Esophagus (tissue), 2 donors: Measurements from ENCODE around the gene BPIFB6. TPM values are rescaled to one million over a fixed set of nuclear protein-coding genes. Genes with fewer than 3 reads are reported as not detected.

Experiments used
- H3K27ac ChIP-seq, 2 donors: one replicate each; pipeline ENCODE4 v1.5.1; 2013; ENCODE audit warnings: low read depth in 2 of 2, mild to moderate bottlenecking in 2 of 2, inconsistent platforms in 1 of 2, low read length in 1 of 2, moderate library complexity in 1 of 2
- H3K27me3 ChIP-seq, 2 donors: one replicate each; pipeline ENCODE4 v1.6.1; 2013; ENCODE audit warnings: low read length in 2 of 2, control low read depth in 1 of 2, mild to moderate bottlenecking in 1 of 2; ENCODE audit not compliant: insufficient read depth in 2 of 2, control insufficient read depth in 1 of 2
- H3K36me3 ChIP-seq, 2 donors: one replicate each; pipeline ENCODE4 v1.6.1; 2013; ENCODE audit warnings: low read length in 1 of 2; ENCODE audit not compliant: control insufficient read depth in 2 of 2, insufficient read depth in 2 of 2
- H3K4me1 ChIP-seq, 2 donors: one replicate each; pipeline ENCODE4 v1.6.1; 2013; ENCODE audit warnings: low read length in 1 of 2; ENCODE audit not compliant: control insufficient read depth in 2 of 2, insufficient read depth in 2 of 2
- H3K4me3 ChIP-seq, 2 donors: one replicate each; pipeline ENCODE4 v1.5.1; 2013; ENCODE audit warnings: low read length in 2 of 2, mild to moderate bottlenecking in 2 of 2, low read depth in 1 of 2, moderate library complexity in 1 of 2
- H3K9me3 ChIP-seq, 2 donors: one replicate each; pipeline ENCODE4 v1.6.1; 2013; ENCODE audit warnings: mild to moderate bottlenecking in 2 of 2, low read depth in 1 of 2, low read length in 1 of 2, moderate library complexity in 1 of 2; ENCODE audit not compliant: control insufficient read depth in 2 of 2, insufficient read depth in 1 of 2
- WGBS, 2 donors: extraction: QIAGEN DNeasy Blood & Tissue Kit; methylation state at CpG; one replicate each; pipeline ENCODE4 v1.1.7; 2013; 5-methylcytosine and 5-hydroxymethylcytosine counted together
- polyA plus RNA-seq, 2 donors: library from polyadenylated mRNA; stranded (reverse); fragments of 200-250 nt; gene quantifications; one replicate each; pipeline ENCODE4 v1.2.3, GENCODE V29; 2013
- donor health status: healthy with polysubstance abuse.
- donor health status: Bipolar disorder and iron deficiency.

The BPIFB6 gene
- polyA plus RNA-seq, 2 donors: not detected

DNA sequence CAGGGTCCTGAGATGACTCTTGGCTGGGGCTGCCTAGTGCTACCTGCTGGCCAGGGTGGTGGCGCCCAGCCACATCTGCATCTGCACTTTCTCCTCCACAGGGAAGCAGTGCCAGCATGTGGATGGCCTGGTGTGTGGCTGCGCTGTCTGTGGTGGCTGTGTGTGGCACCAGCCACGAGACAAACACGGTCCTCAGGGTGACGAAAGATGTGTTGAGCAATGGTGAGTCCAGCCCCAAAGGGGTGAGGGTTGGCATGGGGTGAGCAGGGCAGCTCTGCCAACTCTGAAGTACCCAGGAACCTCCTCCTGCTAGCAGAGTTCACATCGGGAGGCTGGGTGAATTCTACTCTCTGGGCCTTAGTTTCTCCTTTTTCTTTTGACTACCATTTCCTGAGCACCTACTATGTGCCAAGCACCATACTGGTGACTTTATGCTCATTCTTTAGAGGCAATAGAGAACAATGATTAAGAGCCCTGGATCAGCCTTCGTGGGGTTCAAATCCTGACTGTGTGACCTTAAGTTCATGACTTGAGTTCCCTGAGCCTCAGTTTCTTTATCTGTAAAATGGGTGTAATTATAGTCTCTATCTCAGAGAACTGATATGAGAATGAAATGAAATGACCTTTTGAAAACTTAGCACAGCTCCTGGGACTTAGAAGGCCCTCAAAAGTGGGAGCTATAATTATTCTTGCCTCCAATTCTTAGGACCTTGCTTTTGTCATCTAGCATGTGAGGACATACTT, 50.1 kb downstream of the BPIFB6 start:
- Histone ChIP-seq H3K9me3 (peaks cover 0 to 2% of the 10 kb centered on the region in 2 donors), H3K36me3 (no peaks in the 10 kb centered on the region), H3K4me3 (no peak overlapping the region), H3K27me3 (peaks cover 0 to 2% of the 10 kb centered on the region in 2 donors), H3K27ac (no peak overlapping the region), H3K4me1 (peaks cover 0 to 3% of the 10 kb centered on the region in 2 donors)
- 73 to 75% methylated on average over 7 of the region's 7 CpGs for WGBS, 2 donors

GRCh38 chr20:33082546-33082945, 51.1 kb downstream of the BPIFB6 start:
- Histone ChIP-seq H3K4me1 (peaks cover 0 to 3% of the 10 kb centered on the region in 2 donors), H3K9me3 (no peaks in the 10 kb centered on the region), H3K27me3 (peaks cover 0 to 2% of the 10 kb centered on the region in 2 donors), H3K4me3 (no peak overlapping the region), H3K36me3 (no peaks in the 10 kb centered on the region), H3K27ac (no peak overlapping the region)
- 46 to 49% methylated on average over 6 of the region's 6 CpGs for WGBS, 2 donors

GRCh38 chr20:33083544-33084340, 52.3 kb downstream of the BPIFB6 start:
- Histone ChIP-seq H3K4me3 (no peak overlapping the region), H3K27ac (no peak overlapping the region), H3K4me1 (peaks cover 0 to 3% of the 10 kb centered on the region in 2 donors)

GRCh38 chr20:33084722-33085121, 53.3 kb downstream of the BPIFB6 start:
- no peak overlapping the region for H3K4me3 ChIP-seq
- WGBS, 2 donors: 87 to 91% methylated on average over 15 of the region's 15 CpGs
- H3K27ac ChIP-seq: no peak overlapping the region
- peaks cover 0 to 2% of the 10 kb centered on the region in 2 donors for H3K27me3 ChIP-seq
- no peaks in the 10 kb centered on the region for H3K36me3 ChIP-seq
- peaks cover 0 to 3% of the 10 kb centered on the region in 2 donors for H3K4me1 ChIP-seq
- H3K9me3 ChIP-seq: no peaks in the 10 kb centered on the region

More at GRCh38 chr20:33083544-33084340, 52.3 kb downstream of the BPIFB6 start:
- Histone ChIP-seq H3K9me3 (no peaks in the 10 kb centered on the region), H3K27me3 (peaks cover 0 to 2% of the 10 kb centered on the region in 2 donors), H3K36me3 (no peaks in the 10 kb centered on the region)
- WGBS, 2 donors: 86 to 92% methylated on average over 20 of the region's 20 CpGs

GRCh38 chr20:33086052-33086722, 54.7 kb downstream of the BPIFB6 start:
- H3K27ac ChIP-seq: no peak overlapping the region
- WGBS, 2 donors: 80 to 81% methylated on average over 14 of the region's 14 CpGs
- H3K4me3 ChIP-seq: no peak overlapping the region
- no peaks in the 10 kb centered on the region for H3K36me3 ChIP-seq
- peaks cover 0 to 3% of the 10 kb centered on the region in 2 donors for H3K4me1 ChIP-seq
- H3K27me3 ChIP-seq: peaks cover 0 to 2% of the 10 kb centered on the region in 2 donors
- H3K9me3 ChIP-seq: no peaks in the 10 kb centered on the region

- WGBS, 2 donors: 69 to 78% methylated on average over 3 of the region's 3 CpGs
- Histone ChIP-seq H3K27ac (no peak overlapping the region), H3K9me3 (no peaks in the 10 kb centered on the region)
These were observed 59.7 kb downstream of the BPIFB6 start for GRCh38 chr20:33091147-33091546.

GRCh38 chr20:33091693-33092092, 60.2 kb downstream of the BPIFB6 start:
- no peaks in the 10 kb centered on the region for H3K27me3 ChIP-seq
- H3K4me3 ChIP-seq: no peak overlapping the region
- H3K27ac ChIP-seq: no peak overlapping the region
- no peaks in the 10 kb centered on the region for H3K4me1 ChIP-seq
- no peaks in the 10 kb centered on the region for H3K9me3 ChIP-seq
- 85 to 91% methylated on average over 3 of the region's 3 CpGs for WGBS, 2 donors
- H3K36me3 ChIP-seq: no peaks in the 10 kb centered on the region

More at GRCh38 chr20:33091147-33091546, 59.7 kb downstream of the BPIFB6 start:
- Histone ChIP-seq H3K4me1 (no peaks in the 10 kb centered on the region), H3K4me3 (no peak overlapping the region), H3K27me3 (no peaks in the 10 kb centered on the region), H3K36me3 (no peaks in the 10 kb centered on the region)

DNA sequence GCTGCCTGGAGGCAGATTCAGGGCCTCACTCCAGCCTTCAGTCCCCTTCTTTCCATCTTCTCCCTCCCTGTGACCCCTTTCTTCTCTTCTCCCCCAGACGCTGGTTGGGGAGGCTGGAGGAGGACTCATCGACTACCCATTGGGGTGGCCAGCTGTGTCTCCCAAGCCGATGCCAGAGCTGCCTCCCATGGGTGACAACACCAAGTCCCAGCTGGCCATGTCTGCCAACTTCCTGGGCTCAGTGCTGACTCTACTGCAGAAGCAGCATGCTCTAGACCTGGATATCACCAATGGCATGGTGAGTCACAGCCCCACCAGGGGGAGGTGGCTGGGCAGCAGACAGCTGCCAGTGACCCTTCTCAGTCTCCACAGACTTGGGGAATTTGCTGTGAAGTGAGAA, 60.9 kb downstream of the BPIFB6 start:
- Histone ChIP-seq H3K27ac (no peak overlapping the region), H3K9me3 (no peaks in the 10 kb centered on the region), H3K4me3 (no peak overlapping the region), H3K4me1 (no peaks in the 10 kb centered on the region), H3K27me3 (no peaks in the 10 kb centered on the region), H3K36me3 (no peaks in the 10 kb centered on the region)
- WGBS, 2 donors: 77 to 80% methylated on average over 3 of the region's 3 CpGs

DNA sequence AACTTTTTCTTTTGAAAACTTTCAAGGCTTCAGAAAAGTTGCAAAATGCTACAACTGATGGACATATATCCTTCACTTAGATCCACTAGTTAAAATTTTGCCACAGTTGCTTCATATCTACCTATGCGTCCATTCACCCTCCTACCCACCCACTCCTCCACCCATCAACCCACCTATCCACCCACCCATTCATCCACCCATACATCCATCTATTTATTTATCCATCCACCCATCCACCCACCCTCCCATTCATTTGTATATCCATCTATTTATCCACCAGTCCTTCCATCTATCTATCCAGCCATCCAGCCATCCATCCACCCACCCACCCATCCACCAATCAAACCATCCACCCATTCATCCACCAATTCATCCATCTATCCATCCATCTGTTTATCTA, 61.6 kb downstream of the BPIFB6 start:
- 70 to 85% methylated on average over 1 of the region's 1 CpG for WGBS, 2 donors
- Histone ChIP-seq H3K9me3 (no peaks in the 10 kb centered on the region), H3K4me3 (no peak overlapping the region)

More for the DNA sequence above, 61.6 kb downstream of the BPIFB6 start:
- Histone ChIP-seq H3K36me3 (no peaks in the 10 kb centered on the region), H3K27ac (no peak overlapping the region), H3K27me3 (no peaks in the 10 kb centered on the region), H3K4me1 (no peaks in the 10 kb centered on the region)
